GM12878 (cell line): ENCODE measurements around the gene SELENOM. TPM values are rescaled to one million over a fixed set of nuclear protein-coding genes. Genes with fewer than 3 reads are reported as not detected.

Source experiments
- ATAC-seq: fragments of 200-7000 bp; cut with Tn5 transposase; 3 replicates; pipeline ENCODE4 v1.9.1; 2020; ENCODE audit warnings: mild to moderate bottlenecking, moderate library complexity
- BruUV-seq: library from RNA; stranded (reverse); fragments of 400-500 nt; replicated peaks from 2 replicates; lab custom pipeline; 2021; lab: Mats Ljungman, UMichigan
- CTCF ChIA-PET: fragments of 300-600 bp; sonication (Branson Sonifier 250); formaldehyde crosslinking; extraction: SDS; loops from one replicate; lab custom pipeline; 2021; ENCODE audit warnings: inconsistent platforms; lab: Yijun Ruan, JAX
- POLR2A ChIA-PET: fragments of 350-600 bp; formaldehyde crosslinking; extraction: SDS; loops from one replicate; lab custom pipeline; 2021; ENCODE audit warnings: inconsistent platforms; lab: Charles Lee
- RAD21 ChIA-PET: fragments of 300-600 bp; sonication (Branson Sonifier 250); formaldehyde crosslinking; loops from one replicate; lab custom pipeline; 2023; ENCODE audit warnings: antibody characterized with exemption; ENCODE audit not compliant: unreplicated experiment; lab: Charles Lee
- SMC1A ChIA-PET: fragments of 300-600 bp; sonication (Branson Sonifier 250); formaldehyde crosslinking; loops from one replicate; lab custom pipeline; 2023; ENCODE audit not compliant: unreplicated experiment, uncharacterized antibody; lab: Charles Lee
- DNase-seq: peaks from one replicate; pipeline ENCODE4 v3.0.0-alpha.2; 2011; ENCODE audit warnings: low read depth, low spot score
- FAIRE-seq: peaks from 3 replicates; lab custom pipeline; 2011; peaks lifted over from hg19 to GRCh38; lab: Jason Lieb, UNC
- H2AFZ ChIP-seq: 2 replicates; pipeline ENCODE4 v1.6.0; 2011; ENCODE audit warnings: low read depth, low read length, control low read depth; ENCODE audit not compliant: control insufficient read depth
- H3K27ac ChIP-seq: 2 replicates; pipeline ENCODE4 v1.5.1; 2011; ENCODE audit warnings: control low read depth; ENCODE audit not compliant: control insufficient read depth, insufficient read depth
- H3K27me3 ChIP-seq, 2 experiments: replicated peaks in 1 of 2; 2 replicates each; pipeline versions ENCODE4 v1.6.0 to v1.6.1; 2011; ENCODE audit warnings: low read length in 1 of 2; ENCODE audit not compliant: control insufficient read depth in 2 of 2, insufficient read depth in 2 of 2
- H3K36me3 ChIP-seq, 2 experiments: 2 replicates each; pipeline ENCODE4 v1.5.1; 2011; ENCODE audit warnings: low read length in 1 of 2; ENCODE audit not compliant: control insufficient read depth in 2 of 2, insufficient read depth in 2 of 2
- H3K4me1 ChIP-seq: 2 replicates; pipeline ENCODE4 v1.6.1; 2011; ENCODE audit warnings: mild to moderate bottlenecking, low read length, moderate library complexity, mixed read lengths; ENCODE audit not compliant: control insufficient read depth, insufficient read depth
- H3K4me2 ChIP-seq: 2 replicates; pipeline ENCODE4 v1.6.0; 2011; ENCODE audit warnings: control low read depth; ENCODE audit not compliant: control insufficient read depth, insufficient read depth
- H3K4me3 ChIP-seq: fragments of 200-600 bp; sonication (generic); 2 replicates; pipeline ENCODE4 v1.5.1; 2016
- H3K79me2 ChIP-seq: 2 replicates; pipeline ENCODE4 v1.6.0; 2011; ENCODE audit warnings: low read length; ENCODE audit not compliant: control insufficient read depth, insufficient read depth
- H3K9ac ChIP-seq: 2 replicates; pipeline ENCODE4 v1.8.0; 2011; ENCODE audit warnings: low read length, control low read depth, mixed read lengths; ENCODE audit not compliant: control insufficient read depth, insufficient read depth
- H3K9me3 ChIP-seq: replicated peaks from 3 replicates; pipeline ENCODE4 v1.5.1; 2011; ENCODE audit warnings: mild to moderate bottlenecking, low read length; ENCODE audit not compliant: control insufficient read depth, insufficient read depth
- H4K20me1 ChIP-seq: 2 replicates; pipeline ENCODE4 v1.6.0; 2011; ENCODE audit not compliant: control insufficient read depth, insufficient read depth
- BCL11A ChIP-seq: IDR thresholded peaks from 2 replicates; pipeline ENCODE4 v1.6.1; 2011; ENCODE audit warnings: low read depth, low read length
- CHD1 ChIP-seq: IDR thresholded peaks from 2 replicates; pipeline ENCODE4 v1.6.1; 2012; ENCODE audit warnings: low read depth, low read length, improper control_type of control experiment
- ESRRA ChIP-seq: IDR thresholded peaks from 2 replicates; pipeline ENCODE4 v1.6.1; 2012; ENCODE audit warnings: mild to moderate bottlenecking, low read length, improper control_type of control experiment
- ETV6 ChIP-seq, 2 experiments: fragments of 450-650 bp in 1 of 2; IDR thresholded peaks in 1 of 2; conservative IDR thresholded peaks in 1 of 2; 2 replicates each; pipeline ENCODE4 v1.6.1; 2014; ENCODE audit warnings: antibody characterized with exemption in 1 of 2, borderline replicate concordance in 1 of 2, low read depth in 1 of 2, mild to moderate bottlenecking in 1 of 2, moderate library complexity in 1 of 2
- HDGF ChIP-seq: fragments of 450-650 bp; IDR thresholded peaks from 2 replicates; pipeline ENCODE4 v1.6.1; 2016; ENCODE audit warnings: antibody characterized with exemption
- IRF4 ChIP-seq: IDR thresholded peaks from 2 replicates; pipeline ENCODE4 v1.6.1; 2011; ENCODE audit warnings: low read depth, low read length
- MXI1 ChIP-seq: fragments of 150-350 bp; IDR thresholded peaks from 2 replicates; pipeline ENCODE4 v1.6.1; 2011; ENCODE audit warnings: low read depth, mild to moderate bottlenecking, inconsistent platforms, low read length, improper control_type of control experiment
- NFYA ChIP-seq: IDR thresholded peaks from 2 replicates; pipeline ENCODE4 v1.6.1; 2011; ENCODE audit warnings: low read depth, mild to moderate bottlenecking, low read length, improper control_type of control experiment, borderline replicate concordance
- NRF1 ChIP-seq: conservative IDR thresholded peaks from 2 replicates; pipeline ENCODE4 v1.6.1; 2011; ENCODE audit warnings: mild to moderate bottlenecking, low read depth, low read length, improper control_type of control experiment
- RAD51 ChIP-seq: fragments of 450-650 bp; IDR thresholded peaks from 2 replicates; pipeline ENCODE4 v1.6.1; 2016; ENCODE audit warnings: moderate library complexity, mild to moderate bottlenecking, inconsistent platforms
- SIN3A ChIP-seq: IDR thresholded peaks from 2 replicates; pipeline ENCODE4 v1.6.1; 2012; ENCODE audit warnings: low read depth, low read length, improper control_type of control experiment
- SUPT20H ChIP-seq: IDR thresholded peaks from 2 replicates; pipeline ENCODE4 v1.6.1; 2011; ENCODE audit warnings: low read depth, mild to moderate bottlenecking, low read length, moderate library complexity, borderline replicate concordance; ENCODE audit not compliant: control insufficient read depth
- WGBS: methylation state at CpG from one replicate; pipeline ENCODE4 v1.1.6; 2016; ENCODE audit warnings: low lambda C conversion rate; ENCODE audit not compliant: insufficient replicate concordance, insufficient coverage; ENCODE audit errors: missing lambda C conversion rate; 5-methylcytosine and 5-hydroxymethylcytosine counted together
- in situ Hi-C: fragments of 300-500 bp; cut with MboI; formaldehyde crosslinking; loops from 9 replicates; pipeline ENCODE4 v1.14.3; 2018; ENCODE audit warnings: mixed read lengths
- intact Hi-C: fragments of 100-400 bp; cut with micrococcal nuclease; formaldehyde crosslinking; loops from one replicate; pipeline ENCODE4 v1.14.2; 2022; ENCODE audit not compliant: unreplicated experiment
- polyA plus RNA-seq, 11 experiments: library from polyadenylated mRNA; depleted of rRNA in 4 of 11; unstranded in 6 of 11; stranded (reverse) in 5 of 11; fragments of >200 nt; fragmentation: Nextera tagmentation in 4 of 11; fragmentation: Illumina TruSeq in 1 of 11; extraction: Ambion mirVana in 4 of 11; extraction: Trizol in 1 of 11; gene quantifications; 1 replicate in 1 of 11; 2 replicates in 10 of 11; pipeline versions ENCODE4 v1.2.1 to v1.2.3, GENCODE V29; 2011 to 2016; ENCODE audit warnings: inconsistent platforms in 2 of 11, missing spikeins in 2 of 11, low read depth in 1 of 11
- total RNA-seq, 4 experiments: library from RNA; depleted of rRNA in 3 of 4; stranded (reverse); fragments of >200 nt in 3 of 4; fragmentation: Illumina TruSeq in 1 of 4; extraction: Trizol in 1 of 4; gene quantifications; 2 replicates each; pipeline versions ENCODE4 v1.2.1 to v1.2.3, GENCODE V29; 2013 to 2021
- TF ChIP-seq, protein P1 (sequence below): fragments of 450-650 bp; IDR thresholded peaks from 2 replicates; pipeline ENCODE4 v1.6.1; 2017; ENCODE audit warnings: low read depth, mild to moderate bottlenecking, moderate library complexity
- TF ChIP-seq, protein P2 (sequence below): IDR thresholded peaks from 2 replicates; pipeline ENCODE4 v1.6.1; 2012; ENCODE audit warnings: low read length, inconsistent platforms

Gene SELENOM
- total and polyA plus RNA-seq, 10 of the 15 experiments (the other 5 are each of a cell fraction or from before 2014, with no cell fraction given) = 0.80 to 8.3 (median 2.0) TPM

DNA sequence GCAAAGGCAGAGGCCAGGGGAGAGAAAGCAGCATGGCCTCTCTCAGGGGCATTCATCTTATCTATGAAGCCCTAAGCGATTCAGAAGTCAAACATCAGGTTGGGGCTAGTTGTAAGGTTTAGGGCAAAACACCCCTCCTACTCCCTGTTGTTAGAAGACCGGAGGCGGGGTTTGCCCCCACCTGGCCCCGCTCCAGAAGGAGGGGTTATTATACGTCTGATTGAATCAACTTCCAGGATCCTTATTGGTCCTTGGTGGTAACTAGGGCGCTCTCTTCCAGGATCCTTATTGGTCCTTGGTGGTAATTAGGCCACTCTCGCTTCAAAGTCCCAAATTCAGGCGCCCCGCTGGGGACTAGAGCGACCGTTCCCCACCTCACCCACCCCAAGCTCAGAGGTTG is 38.4 kb downstream of the SELENOM start:
- H3K9ac ChIP-seq = no peak overlapping the region
- H3K9me3 ChIP-seq = no peaks in the 10 kb centered on the region
- ATAC-seq (no peak), FAIRE-seq (no peak), DNase-seq (no peak)
- H3K27ac ChIP-seq = no peak overlapping the region
- BruUV-seq = no TSS peak
- no peaks in the 10 kb centered on the region for H4K20me1 ChIP-seq
- no peak overlapping the region for H3K4me3 ChIP-seq
- no peaks in the 10 kb centered on the region for H3K4me1 ChIP-seq
- SMC1A ChIA-PET = no interaction called here
- CTCF ChIA-PET = no interaction called here
- H3K79me2 ChIP-seq = no peaks in the 10 kb centered on the region
- H3K27me3 ChIP-seq = no peaks in the 10 kb centered on the region
- no peak overlapping the region for H2AFZ ChIP-seq
- POLR2A ChIA-PET = no interaction called here
- TF ChIP-seq HDGF = no peak
- TF ChIP-seq, protein P1, sequence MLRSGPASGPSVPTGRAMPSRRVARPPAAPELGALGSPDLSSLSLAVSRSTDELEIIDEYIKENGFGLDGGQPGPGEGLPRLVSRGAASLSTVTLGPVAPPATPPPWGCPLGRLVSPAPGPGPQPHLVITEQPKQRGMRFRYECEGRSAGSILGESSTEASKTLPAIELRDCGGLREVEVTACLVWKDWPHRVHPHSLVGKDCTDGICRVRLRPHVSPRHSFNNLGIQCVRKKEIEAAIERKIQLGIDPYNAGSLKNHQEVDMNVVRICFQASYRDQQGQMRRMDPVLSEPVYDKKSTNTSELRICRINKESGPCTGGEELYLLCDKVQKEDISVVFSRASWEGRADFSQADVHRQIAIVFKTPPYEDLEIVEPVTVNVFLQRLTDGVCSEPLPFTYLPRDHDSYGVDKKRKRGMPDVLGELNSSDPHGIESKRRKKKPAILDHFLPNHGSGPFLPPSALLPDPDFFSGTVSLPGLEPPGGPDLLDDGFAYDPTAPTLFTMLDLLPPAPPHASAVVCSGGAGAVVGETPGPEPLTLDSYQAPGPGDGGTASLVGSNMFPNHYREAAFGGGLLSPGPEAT = no peak
- TF ChIP-seq SUPT20H = no peak
- TF ChIP-seq MXI1 = no peak
- no peak for TF ChIP-seq IRF4
- TF ChIP-seq CHD1 = no peak
- TF ChIP-seq NFYA = no peak
- no peak for TF ChIP-seq NRF1
- TF ChIP-seq, protein P2, sequence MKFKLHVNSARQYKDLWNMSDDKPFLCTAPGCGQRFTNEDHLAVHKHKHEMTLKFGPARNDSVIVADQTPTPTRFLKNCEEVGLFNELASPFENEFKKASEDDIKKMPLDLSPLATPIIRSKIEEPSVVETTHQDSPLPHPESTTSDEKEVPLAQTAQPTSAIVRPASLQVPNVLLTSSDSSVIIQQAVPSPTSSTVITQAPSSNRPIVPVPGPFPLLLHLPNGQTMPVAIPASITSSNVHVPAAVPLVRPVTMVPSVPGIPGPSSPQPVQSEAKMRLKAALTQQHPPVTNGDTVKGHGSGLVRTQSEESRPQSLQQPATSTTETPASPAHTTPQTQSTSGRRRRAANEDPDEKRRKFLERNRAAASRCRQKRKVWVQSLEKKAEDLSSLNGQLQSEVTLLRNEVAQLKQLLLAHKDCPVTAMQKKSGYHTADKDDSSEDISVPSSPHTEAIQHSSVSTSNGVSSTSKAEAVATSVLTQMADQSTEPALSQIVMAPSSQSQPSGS = no peak
- TF ChIP-seq ETV6 (conservative IDR thresholded peaks at IDR 0.05 in 1 of 2, IDR thresholded peaks at IDR 0.05 in 1 of 2; ENCODE audit: borderline replicate concordance in 1 of 2, low read depth in 1 of 2) = no peak
- TF ChIP-seq ESRRA = no peak
- no peak for TF ChIP-seq BCL11A
- no peak for TF ChIP-seq RAD51
- TF ChIP-seq SIN3A = no peak
- in situ Hi-C loops (no loop called here), intact Hi-C loops (no loop called here)
- H3K4me2 ChIP-seq = no peak overlapping the region
- RAD21 ChIA-PET = no interaction called here
- 67% methylated on average over 11 of the region's 11 CpGs for WGBS
- H3K36me3 ChIP-seq = no peaks in the 10 kb centered on the region
